Measurements from ENCODE around the gene OR2T1.

DNA sequence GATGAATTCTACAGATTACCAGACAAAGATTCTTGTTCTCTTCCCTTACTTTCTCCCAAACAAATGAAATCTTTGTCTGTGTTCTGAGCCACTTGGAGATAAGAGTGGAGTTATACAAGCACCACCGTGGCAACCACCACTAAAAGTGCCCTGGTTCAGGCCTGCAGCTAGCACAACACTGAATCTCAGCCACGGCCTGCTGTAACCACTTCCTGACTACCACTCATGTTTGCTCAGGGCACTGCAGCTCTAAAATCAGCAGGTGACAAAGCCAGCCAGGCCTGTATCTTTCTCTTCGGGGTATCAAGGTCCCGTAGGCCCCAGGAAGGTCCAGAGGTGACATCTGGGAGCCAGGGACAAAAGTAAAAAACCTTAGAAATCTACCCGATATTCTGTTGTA lies 30.5 kb upstream of the OR2T1 start:
- TF ChIP-seq POLR2A (IDR thresholded peaks at IDR 0.05): no peak
- TF ChIP-seq CTCF (IDR thresholded peaks at IDR 0.05): no peak

Measured in tibial nerve (tissue), 3 donors.